ENCODE results near the gene PRR5. TPM values are rescaled to one million over a fixed set of nuclear protein-coding genes. Genes with fewer than 3 reads are reported as not detected.
"Not testable (repeated sequence)": the region's sequence is repeated elsewhere in the genome, so short reads cannot be mapped to it uniquely, and the experiment has no call there.

PRR5 gene
- total RNA-seq, 4 donors from 2014 or later = 0.29 to 20.0 (median 10.8) TPM

DNA sequence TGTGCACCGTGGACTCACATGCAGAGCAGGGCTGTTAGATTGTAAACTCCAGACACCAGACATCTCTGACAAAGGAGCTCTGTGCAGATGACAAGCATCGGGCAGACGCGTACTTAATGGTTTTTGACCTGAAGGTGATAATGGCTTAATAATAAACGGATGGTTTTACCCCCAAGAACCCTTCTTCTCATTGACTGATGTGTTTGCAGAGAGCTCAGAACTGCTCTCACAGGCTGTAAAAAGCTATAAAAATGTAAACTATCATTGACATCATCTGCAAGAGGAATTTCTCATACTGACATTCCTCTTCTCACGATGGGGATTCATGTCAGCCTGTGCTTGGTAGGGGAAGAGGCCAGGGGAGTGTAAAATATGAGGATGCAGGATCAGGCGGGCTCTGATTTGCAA lies 41.8 kb downstream of the PRR5 start:
- Histone ChIP-seq H3K27ac (no peak overlapping the region), H3K9me3 (no peaks in the 10 kb centered on the region), H3K27me3 (no peaks in the 10 kb centered on the region), H3K4me3 (no peak overlapping the region), H3K36me3 (no peaks in the 10 kb centered on the region), H3K4me1 (no peaks in the 10 kb centered on the region)
- DNase-seq = no peak
- no peak for TF ChIP-seq POLR2A (IDR thresholded peaks at IDR 0.05)
- TF ChIP-seq, protein P1, sequence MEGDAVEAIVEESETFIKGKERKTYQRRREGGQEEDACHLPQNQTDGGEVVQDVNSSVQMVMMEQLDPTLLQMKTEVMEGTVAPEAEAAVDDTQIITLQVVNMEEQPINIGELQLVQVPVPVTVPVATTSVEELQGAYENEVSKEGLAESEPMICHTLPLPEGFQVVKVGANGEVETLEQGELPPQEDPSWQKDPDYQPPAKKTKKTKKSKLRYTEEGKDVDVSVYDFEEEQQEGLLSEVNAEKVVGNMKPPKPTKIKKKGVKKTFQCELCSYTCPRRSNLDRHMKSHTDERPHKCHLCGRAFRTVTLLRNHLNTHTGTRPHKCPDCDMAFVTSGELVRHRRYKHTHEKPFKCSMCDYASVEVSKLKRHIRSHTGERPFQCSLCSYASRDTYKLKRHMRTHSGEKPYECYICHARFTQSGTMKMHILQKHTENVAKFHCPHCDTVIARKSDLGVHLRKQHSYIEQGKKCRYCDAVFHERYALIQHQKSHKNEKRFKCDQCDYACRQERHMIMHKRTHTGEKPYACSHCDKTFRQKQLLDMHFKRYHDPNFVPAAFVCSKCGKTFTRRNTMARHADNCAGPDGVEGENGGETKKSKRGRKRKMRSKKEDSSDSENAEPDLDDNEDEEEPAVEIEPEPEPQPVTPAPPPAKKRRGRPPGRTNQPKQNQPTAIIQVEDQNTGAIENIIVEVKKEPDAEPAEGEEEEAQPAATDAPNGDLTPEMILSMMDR (IDR thresholded peaks at IDR 0.05) = no peak
- intact Hi-C loops (cut with DNase I; ENCODE audit: low total_unique reads) = no loop called here

DNA sequence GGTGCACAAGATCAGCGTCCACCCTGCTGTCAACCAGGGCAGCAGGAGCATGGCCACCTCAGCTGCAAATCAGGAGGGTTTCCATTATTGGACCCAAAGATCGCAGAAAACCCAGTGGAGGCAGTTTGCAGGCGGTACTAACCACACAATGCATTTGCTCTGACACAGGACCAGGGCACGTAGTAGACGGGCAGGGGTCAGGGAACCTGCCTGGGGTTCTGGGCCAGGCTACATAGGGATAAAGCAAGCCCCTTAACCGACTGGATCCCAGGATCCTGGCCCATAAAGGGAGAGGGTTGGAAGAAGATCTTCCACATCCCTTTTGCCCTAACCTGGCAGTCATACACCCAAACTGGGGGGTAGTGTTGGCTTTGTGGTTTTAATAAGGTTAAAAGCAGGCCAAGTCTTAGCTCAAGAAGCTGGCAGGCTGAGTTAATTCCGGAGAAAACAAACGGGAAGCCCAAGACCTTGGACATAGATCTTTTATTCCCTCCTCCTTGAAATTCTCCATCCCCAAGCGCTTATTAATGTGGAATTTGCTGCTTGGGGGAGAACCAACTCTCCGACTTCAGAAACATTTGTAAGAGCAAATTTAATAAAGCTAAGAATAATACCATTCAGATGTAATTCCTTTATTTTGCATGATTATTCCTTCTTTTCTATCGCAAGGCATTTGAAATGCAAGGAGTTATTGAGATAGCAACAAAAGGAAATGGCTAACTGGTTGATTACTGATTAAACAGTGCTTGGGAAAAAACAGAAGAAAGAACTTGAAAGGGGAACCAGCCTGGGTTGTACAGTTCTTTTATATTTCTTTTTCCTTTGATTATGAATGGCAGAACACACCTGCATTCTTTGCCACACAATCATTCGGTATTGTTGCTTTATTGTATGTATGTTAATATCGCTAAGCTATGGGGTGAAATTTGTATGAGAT lies 44.1 kb downstream of the PRR5 start:
- TF ChIP-seq POLR2A (IDR thresholded peaks at IDR 0.05) = no peak
- TF ChIP-seq, protein P1 (IDR thresholded peaks at IDR 0.05) = no peak
- DNase-seq = no peak
- Histone ChIP-seq H3K9me3 (no peaks in the 10 kb centered on the region), H3K4me1 (no peaks in the 10 kb centered on the region), H3K36me3 (no peaks in the 10 kb centered on the region), H3K4me3 (no peak overlapping the region), H3K27ac (no peak overlapping the region), H3K27me3 (peaks cover 0 to 8% of the 10 kb centered on the region in 2 donors)
- intact Hi-C loops (cut with DNase I; ENCODE audit: low total_unique reads) = no loop called here

DNA sequence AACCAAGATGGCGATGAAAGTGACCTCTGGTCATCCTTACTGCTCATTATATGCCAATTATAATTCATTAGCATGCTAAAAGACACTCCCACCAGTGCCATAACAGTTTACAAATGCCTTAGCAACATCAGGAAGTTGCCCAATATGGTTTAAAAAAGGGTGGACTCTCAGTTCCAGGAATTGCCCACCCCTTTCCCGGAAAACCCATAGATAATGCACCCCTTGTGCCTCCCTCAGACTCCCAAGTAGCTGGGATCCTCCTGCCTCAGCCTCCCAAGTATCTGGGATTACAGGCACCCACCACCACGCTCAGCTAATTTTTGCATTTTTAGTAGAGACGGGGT lies 45.8 kb downstream of the PRR5 start:
- H3K4me3 ChIP-seq; H3K4me1 ChIP-seq; intact Hi-C loops (cut with DNase I; ENCODE audit: low total_unique reads); H3K27ac ChIP-seq; H3K9me3 ChIP-seq; DNase-seq; H3K36me3 ChIP-seq: not testable (repeated sequence)
- peaks cover 0 to 12% of the 10 kb centered on the region in 2 donors for H3K27me3 ChIP-seq

DNA sequence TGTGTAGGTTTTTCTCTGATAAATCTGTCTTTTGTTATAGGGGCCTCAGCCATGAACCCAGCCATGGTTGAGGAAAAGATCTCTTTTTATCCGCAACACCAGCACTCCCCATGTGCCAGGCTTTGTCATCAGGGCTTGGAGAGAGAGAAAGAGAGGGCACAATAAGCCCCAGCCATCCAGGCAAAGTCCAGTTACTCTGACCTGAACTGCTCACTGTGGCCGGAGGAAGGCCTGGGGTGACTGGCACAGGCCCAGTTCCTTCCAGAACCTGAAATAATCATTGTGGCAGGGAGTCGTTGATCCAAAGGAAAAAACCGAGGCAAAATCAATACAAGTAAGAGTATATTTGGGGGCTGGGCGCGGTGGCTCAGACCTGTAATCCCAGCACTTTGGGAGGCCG lies 46.5 kb downstream of the PRR5 start:
- no peaks in the 10 kb centered on the region for H3K36me3 ChIP-seq
- H3K27ac ChIP-seq = no peak overlapping the region
- peaks cover 0 to 18% of the 10 kb centered on the region in 2 donors for H3K27me3 ChIP-seq
- intact Hi-C loops (cut with DNase I; ENCODE audit: low total_unique reads) = no loop called here
- H3K4me3 ChIP-seq = no peak overlapping the region
- no peak for DNase-seq
- H3K4me1 ChIP-seq = peaks cover 0 to 5% of the 10 kb centered on the region in 2 donors
- TF ChIP-seq, protein P1 (IDR thresholded peaks at IDR 0.05) = no peak
- TF ChIP-seq POLR2A (IDR thresholded peaks at IDR 0.05) = no peak
- H3K9me3 ChIP-seq = peaks cover 0 to 9% of the 10 kb centered on the region in 2 donors

DNA sequence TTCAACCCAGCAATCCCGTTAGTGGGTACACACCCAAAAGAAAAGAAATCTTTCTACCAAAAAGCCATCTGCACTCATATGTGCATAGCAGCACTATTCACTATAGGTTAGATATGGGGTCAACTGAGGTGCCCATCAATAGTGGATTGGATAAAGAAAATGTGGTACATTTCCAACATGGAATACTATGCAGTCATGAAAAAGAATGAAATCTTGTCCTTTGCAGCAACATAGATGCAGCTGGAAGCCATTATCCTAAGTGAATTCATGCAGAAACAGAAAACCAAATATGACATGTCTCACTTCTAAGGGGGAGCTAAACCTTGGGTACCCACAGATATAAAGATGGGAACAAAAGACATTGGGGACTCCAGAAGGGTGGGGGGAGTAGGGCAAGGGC lies 48.5 kb downstream of the PRR5 start:
- Histone ChIP-seq H3K27ac (no peak overlapping the region), H3K27me3 (peaks cover 0 to 22% of the 10 kb centered on the region in 2 donors), H3K4me3 (no peak overlapping the region), H3K4me1 (peaks cover 0 to 5% of the 10 kb centered on the region in 2 donors), H3K36me3 (no peaks in the 10 kb centered on the region), H3K9me3 (peaks cover 0 to 9% of the 10 kb centered on the region in 2 donors)
- DNase-seq = no peak
- TF ChIP-seq POLR2A (IDR thresholded peaks at IDR 0.05) = no peak
- TF ChIP-seq, protein P1 (IDR thresholded peaks at IDR 0.05) = no peak
- intact Hi-C loops (cut with DNase I; ENCODE audit: low total_unique reads) = no loop called here
